NCI-H2227 treated with DMSO at 0.1 percent for 48 hours (cell line): Measurements from ENCODE around the gene TMEM19.
A peak's percentile ranks its signal among the peaks of the same experiment; 100 is the strongest.
"Not testable (repeated sequence)": the region's sequence is repeated elsewhere in the genome, so short reads cannot be mapped to it uniquely, and the experiment has no call there.

Experiments
- DNase-seq: peaks from one replicate; lab custom pipeline; 2025; lab: John Stamatoyannopoulos, UW

Gene TMEM19

DNA sequence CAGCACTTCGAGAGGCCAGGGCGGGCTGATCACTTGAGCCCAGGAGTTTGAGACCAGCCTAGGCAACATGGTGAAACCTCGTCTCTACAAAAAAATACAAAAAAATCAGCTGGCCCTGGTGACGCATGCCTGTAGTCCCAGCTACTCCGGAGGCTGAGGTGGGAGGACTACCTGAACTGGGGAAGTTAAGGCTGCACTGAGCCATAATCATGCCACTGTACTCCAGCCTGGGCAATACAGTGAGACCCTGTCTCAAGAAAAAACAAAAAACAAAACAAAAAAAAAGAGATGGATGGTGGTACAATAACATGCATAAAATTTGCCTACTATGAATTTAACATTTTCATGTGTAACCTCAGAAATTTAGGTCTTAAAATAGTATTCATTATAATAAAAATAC lies 19.6 kb upstream of the TMEM19 start:
- no peak for DNase-seq

DNA sequence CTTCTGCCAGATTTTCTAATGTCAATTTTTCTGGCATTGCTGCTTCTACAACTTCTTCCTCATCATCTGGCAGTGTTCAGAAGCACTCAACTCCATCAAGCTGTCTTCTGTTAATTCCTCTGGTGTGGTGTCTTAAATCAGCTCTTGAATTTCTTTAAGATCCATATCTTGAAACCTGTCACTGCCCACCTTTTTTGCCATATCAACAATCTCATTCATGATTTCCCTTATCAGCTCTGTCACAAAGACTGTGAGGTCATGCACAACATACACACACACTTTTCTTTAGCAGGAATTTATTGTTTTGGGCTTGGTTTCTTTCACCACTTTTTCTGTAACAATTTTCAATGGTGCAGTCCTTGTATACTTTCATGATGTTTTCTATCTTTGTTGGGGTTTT lies 14.6 kb upstream of the TMEM19 start:
- DNase-seq: no peak

DNA sequence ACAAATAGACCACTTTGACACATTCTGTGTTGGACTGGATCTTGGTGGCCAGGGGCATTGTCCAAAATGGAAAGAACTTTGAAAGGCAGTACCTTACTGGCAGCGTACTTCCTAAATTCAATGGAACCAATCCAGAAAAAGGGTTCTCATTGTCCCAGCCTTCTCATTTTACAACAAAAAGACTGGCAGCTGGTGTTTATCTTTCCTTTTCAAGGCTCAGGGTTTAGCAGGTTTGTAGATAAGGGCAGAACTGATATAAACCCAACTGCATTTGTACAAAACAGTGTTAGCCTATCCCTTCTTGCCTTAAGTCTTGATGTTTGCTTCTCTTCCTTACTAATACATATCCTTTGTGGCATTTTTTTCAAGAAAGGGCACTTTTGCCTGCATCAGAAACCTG lies 14.1 kb upstream of the TMEM19 start:
- no peak for DNase-seq

DNA sequence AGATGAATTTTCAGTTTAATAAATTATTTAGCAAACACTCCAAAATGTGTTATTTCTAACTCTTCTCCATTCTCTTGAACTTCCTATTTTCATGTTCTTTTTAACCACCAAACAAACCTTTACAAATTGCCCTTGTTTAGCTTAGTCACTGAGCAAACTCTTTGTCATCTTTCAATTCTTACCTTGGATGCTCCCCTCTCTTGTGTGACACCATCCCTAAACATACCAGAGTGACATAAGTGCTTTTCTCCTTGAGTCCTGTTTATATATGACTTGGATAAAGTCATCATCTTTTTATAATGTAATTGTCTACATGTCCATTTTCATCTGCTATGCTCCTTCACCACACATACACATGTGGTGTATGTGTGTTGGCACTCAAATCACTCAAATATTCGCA lies 3.4 kb upstream of the TMEM19 start:
- no peak for DNase-seq

DNA sequence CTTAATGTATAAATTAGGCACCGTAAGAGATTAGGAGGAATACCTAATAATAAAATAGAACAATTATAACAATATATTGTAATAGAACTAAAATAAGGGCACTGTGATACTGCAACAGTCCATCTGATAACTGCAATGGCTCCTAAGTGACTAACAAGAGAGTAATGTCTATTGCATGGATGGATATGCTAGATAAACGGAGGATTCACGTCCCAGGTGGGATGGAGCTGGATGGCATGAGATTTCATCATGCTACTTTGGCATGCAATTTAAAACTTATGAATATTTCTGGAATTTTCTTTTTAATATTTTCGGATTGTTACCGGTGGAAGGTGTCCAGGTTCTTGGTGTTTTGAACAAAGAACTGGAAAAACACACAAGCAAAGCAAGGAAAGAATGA lies 2.2 kb upstream of the TMEM19 start:
- DNase-seq: no peak

DNA sequence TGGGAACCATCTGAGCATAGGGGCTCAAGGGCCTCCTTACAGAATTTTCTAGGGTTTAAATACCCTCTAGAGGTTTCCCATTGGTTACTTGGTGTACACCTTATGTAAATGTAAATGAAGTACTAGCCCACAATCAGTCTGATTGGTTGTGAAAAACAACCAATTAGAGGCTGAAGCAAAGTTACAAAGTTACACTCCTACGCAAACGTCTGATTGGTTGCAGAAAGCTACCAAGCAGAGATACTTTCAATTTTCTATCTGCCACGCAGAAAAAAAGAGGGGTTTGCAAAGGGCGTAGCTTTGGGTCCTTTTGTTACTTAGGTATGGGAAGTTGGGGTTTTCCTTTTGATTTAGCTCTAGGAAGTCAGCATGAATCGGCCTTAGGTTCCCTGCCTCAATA lies 1.8 kb upstream of the TMEM19 start:
- DNase-seq: no peak

DNA sequence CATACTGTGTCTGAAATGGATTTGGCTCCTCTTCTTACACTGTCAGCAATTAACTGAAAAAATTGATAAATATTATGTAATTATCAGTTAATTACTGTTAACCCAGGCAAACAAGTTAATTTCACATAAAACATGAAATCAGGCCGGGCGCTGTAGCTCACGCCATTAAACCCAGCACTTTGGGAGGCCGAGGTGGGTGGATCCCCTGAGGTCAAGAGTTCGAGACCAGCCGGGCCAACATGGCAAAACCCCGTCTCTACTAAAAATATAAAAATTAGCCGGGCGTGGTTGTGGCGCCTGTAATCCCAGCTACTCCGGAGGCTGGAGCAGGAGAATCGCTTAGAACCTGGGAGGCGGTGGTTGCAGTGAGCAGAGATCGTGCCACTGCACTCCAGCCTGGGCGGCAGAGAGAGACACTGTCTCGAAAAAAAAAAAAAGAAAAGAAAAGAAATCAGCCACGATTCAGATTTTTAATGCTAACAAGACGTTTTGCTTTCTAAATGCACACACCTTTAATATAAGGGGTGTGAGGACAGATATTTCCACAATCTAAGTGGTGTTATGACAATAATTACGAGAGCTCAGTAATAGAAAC lies 473 bp upstream of the TMEM19 start:
- peak; percentile 10 for DNase-seq

DNA sequence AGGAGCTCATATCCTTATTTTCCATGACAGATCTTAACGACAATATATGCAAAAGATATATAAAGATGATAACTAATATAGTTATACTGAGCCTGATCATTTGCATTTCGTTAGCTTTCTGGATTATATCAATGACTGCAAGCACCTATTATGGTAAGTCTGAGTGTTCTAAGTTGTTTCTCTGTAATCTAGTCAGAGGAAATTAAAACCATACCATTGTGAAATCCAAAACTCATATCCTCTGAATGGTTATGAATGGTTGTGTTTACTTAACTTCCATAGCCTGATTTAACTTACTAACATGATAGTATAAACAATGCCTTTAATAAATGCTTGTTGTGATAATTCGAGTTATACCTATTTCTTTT lies 760 bp downstream of the TMEM19 start:
- DNase-seq: no peak

DNA sequence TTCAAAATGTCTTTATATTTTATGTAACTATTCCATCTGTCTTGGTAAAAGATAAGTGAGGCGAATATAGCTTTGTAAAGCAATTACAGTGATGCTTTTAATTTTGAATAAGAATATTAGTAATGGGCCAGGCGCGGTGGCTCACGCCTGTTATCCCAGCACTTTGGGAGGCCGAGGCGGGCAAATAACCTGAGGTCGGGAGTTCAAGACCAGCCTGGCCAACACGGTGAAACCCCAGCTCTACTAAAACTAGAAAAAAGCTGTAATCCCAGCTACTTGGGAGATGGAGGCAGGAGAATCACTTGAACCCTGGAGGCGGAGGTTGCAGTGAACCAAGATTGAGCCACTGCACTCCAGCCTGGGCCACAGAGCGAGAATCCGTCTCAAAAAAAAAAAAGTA lies 1.3 kb downstream of the TMEM19 start:
- DNase-seq: not testable (repeated sequence)

DNA sequence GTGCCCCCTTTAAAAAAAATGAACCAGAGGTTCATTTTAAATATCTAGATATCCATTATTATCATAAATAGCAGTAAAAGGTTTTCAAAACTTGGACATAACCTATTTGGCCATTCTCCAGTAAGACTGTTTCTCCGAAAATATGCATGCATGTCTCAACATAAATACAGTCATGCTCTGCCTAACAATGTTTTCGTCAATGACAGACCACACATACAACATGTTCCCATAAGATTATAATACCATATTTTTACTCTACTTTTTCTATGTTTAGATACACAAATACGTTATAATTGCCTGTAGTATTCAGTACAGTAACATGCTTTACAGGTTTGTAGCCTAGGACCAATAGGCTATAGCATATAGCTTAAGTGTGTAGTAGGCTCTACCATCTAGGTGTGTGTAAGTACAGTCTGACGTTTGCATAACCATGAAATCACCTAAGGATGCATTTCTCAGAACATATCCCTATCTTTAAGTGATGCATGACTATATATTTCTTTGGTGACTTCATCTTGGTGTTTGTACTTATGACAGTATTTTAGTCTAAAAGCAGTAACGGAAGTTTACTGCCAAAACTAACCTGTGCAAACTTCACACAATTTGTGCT lies 3.2 kb downstream of the TMEM19 start:
- no peak for DNase-seq

DNA sequence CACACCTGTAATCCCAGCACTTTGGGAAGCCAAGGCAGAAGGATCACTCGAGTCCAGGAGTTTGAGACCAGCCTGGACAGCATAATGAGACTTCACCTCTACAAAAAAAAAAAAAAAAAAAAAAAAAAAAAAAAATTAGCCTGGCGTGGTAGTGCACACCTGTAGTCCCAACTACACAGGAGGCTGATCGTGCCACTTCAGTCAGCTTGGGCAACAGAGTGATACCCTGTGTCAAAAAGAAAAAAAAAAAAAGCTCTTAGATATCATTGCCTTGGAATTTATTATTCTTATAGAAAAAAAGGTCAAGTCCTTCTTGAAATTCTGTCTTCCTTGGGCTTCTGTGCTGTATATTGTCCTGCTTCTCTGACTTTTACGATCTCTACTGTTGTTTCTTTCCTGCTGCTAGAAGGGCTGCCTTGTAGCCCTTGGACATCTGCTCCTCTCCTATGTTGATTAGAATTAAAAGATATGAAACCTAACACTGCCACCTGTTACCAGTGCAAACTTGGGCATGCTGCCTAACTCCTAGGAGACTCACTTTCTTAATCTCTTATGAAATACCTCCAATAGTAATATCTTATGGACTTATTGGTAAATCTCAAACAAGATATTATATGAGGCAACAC lies 5.7 kb downstream of the TMEM19 start:
- DNase-seq: no peak

DNA sequence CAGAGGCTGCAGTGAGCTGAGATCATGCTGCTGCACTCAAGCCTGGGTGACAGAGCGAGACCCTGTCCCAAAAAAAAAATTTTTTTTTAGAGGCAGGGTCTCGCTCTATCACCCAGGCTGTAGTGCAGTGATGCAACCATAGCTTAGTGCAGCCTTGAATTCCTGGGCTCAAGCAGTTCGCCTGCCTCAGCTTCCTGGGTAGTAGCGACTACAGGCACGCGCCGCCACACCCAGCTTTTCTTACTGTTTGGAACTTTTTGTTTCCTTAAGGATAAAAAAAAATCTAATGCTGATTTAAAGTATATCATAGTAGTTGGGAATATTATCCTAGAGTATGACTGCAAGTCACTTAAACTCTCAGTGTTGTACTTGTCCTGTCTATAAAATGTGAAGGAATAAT lies 7.2 kb downstream of the TMEM19 start:
- no peak for DNase-seq

DNA sequence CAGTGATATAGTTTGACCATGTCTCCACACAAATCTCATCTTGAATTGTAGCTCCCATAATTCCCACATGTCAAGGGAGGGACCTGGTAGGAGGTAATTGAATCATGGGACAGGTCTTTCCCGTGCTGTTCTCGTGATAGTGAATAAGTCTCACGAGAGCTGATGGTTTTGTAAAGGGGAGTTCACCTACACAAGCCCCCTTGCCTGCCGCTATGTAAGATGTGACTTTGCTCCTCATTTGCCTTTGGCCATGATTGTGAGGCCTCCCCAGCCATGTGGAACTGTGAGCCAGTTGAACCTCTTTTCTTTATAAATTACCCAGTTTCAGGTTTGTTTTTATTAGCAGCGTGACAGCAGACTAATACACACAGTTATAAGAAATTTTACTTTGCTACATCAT lies 7.8 kb downstream of the TMEM19 start:
- not testable (repeated sequence) for DNase-seq

DNA sequence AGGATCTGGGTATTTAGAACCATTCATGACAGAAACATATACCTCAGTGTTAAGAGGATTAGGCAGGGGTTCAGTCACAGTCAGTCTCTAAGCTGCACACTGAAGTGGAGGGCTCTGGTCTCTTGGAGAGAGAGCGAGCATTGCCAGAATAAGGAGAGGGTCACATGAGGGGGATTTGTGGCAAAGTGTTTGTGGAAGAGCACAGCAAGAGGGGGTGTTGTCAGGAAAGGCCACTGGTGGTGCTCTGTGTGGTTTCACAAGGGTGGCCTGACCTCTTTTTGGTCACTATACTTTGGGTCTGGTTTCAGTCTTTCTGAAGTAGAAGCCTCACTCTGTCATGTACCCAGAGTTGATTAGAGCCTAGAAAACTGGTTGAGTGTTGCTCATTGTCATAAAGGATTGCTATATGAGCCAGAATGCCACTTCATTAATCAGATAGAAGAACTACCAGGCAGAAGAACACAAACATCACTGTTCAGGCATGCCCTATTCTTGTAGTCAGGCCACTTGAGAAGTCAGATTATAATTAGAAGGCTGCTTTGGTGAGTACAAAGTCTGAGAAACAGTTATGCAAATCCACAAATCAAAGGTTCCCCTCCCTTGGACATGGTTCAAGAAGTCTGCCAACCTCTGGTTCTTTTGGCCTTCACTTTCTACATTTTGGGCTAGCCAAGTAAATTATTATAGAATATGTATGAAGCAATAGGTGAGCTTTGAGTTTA lies 8.4 kb downstream of the TMEM19 start:
- no peak for DNase-seq

DNA sequence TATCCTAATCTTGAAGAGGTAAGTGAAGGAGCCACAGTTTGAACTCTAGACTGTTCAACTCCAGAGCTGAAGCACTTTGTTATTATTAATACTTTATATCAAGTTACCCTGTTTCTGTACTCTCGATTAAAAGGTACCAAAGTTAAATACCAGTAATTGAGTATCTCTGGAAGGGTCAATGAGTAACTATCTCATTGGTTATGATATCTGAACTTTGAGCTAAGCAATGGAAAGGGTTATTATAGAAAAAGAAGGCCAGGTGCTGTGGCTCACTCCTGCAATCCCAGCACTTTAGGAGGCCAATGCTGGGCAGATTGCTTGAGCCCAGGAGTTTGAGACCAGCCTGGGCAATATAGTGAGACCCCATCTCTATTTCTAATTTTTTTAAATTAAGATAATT lies 9.9 kb downstream of the TMEM19 start:
- no peak for DNase-seq

DNA sequence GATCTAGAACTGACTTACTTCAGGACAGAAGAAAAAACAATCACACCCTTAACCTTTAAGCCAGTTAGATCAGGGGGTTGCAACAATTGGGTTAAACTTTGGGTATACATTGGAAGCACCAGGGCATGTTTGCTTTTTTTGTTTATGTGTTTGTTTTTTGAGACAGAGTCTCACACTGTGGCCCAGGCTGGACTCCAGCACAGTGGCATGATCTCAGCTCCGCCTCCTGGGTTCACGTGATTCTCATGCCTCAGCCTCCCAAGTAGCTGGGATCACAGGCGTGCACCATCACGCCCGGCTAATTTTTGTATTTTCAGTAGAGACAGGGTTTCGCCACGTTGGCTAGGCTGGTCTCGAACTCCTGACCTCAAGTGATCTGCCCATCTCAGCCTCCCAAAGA lies 16.3 kb downstream of the TMEM19 start:
- not testable (repeated sequence) for DNase-seq

DNA sequence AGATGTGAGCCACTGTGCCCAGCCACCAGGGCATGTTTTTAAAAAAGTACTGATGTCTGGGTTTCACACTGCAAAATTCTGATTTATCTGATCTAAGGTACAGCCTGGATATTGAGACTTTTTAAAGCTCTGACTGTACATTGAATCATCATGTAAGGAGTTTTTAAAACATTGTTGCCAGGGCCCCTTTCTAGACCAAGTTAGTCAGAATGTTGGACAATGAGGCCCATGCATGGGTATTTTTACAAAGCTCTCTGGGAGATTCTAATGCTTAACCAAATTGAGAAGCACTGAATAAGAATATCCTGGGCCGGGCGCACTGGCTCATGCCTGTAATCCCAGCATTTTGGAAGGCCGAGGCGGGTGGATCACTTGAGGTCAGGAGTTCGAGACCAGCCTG lies 16.7 kb downstream of the TMEM19 start:
- no peak for DNase-seq

DNA sequence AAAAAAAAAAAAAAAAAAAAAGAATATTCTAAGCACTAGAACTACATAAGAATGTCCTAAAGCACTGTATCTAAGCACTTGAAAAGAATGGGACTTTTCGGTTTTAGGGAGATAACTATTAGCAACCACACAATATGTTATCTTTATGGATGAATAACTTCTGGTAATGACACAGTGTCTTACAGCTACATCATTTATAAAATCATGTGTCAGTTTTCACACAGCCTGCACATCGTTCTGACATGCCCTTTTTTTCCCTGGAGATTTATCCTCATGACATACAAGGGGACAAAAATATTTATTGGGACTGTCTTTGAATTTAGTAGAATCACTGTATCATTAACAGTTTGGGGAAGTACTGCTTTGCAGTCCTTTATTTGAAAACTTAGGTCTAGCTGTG lies 17.3 kb downstream of the TMEM19 start:
- no peak for DNase-seq

DNA sequence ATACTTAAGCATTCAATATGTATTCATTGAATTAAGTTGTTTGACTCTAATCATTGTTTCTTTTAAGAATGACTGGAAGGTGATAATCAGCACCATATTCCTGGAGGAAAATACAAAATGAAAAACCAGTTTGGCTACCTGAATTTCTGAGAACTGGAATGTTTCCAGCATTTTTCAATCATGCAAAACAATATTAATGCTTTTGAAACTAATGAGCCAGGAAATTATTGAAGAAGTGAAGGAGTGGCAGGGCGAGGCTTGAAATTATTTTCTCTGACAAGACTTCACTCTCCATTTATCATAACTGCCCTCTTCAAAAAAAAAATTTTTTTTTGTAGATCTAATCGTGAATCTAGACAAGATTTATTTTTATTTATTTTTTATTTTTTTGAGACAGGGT lies 19.0 kb downstream of the TMEM19 start:
- DNase-seq: no peak

DNA sequence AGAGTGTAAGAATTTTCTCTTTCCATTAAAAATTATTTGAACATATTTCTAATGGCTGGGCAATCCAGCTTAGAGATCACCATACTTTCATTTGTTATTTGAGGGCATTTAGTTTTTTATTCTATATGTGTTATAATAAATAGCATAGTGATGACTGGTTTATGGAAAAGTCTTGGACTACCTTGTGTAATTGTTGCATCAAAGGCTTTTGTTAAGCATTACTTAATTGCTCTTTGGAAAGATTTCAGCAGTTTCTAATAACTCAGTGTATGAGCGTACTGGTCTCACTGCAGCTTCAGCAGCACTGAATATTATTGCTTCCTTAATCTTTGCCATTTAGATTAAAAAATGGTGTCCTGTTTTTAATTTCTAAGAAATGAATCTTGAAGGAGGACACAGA lies 22.8 kb downstream of the TMEM19 start:
- no peak for DNase-seq

DNA sequence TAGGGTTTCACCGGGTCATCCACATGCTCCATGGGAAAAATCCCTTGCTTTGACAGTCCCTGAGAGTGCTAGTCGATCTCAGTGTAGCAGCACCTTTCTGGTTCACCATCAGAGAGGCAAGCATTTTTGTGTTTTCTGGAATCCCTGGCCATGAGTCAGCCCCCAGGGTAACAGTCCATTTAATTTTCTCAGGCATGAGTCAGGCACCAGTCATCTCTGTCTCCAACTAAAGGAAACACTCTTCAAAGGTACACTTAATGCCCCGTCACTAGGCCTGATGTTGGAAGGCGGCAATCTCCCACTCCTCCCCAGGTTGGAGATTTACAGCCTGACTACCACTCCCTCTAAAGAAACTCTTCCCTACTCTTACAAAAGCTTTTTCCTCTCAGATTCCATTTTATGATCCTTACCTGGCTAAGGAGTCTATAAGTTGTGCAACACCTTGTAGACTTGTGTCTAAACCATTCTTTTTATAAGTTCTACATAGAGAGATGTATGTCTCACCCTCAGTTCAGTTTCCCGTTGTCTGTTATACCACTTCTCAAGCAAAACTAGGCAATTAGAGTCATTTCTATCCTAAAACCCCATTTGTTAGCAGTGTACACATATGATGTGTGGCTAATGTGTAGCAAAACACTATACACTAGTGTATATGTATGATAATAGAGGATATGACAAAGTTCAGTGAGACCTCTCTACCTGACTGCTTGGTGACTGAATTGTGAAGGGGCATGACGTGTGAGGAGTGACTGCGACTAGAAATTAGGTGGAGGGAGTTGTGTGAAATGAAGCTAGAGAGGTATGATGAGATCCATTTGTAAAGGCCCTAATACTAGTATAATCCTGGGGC lies 24.6 kb downstream of the TMEM19 start:
- DNase-seq: no peak

DNA sequence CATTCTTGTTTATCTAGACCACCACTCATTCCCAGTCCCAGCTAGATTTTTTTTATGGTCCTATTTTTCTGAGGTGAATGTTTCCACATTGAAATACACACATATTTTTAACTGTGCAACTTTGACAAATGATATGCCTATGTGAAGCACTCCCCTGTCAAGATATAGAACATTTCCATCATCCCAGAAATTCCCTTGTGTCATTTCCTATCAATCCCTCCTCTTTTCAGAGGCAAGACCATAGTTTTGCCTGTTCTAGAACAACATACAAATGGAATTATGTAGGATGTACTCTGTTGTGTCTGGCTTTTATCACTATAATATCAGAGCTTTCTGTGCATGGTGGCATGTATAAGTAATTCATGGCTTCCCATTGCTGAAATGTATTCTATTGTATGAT lies 32.7 kb downstream of the TMEM19 start:
- DNase-seq: no peak
